ENCODE data around the gene TIAL1.

The TIAL1 gene

GRCh38 chr10:119526621-119527592, 69.9 kb downstream of the TIAL1 start:
- DNase-seq: no peak

- DNase-seq: no peak
Measured at GRCh38 chr10:119526149-119526548, 70.6 kb downstream of the TIAL1 start.

- no peak for DNase-seq
Measured at GRCh38 chr10:119525116-119525515, 71.6 kb downstream of the TIAL1 start.

- DNase-seq: no peak
Measured at GRCh38 chr10:119524720-119525070, 72.1 kb downstream of the TIAL1 start.

- DNase-seq: no peak
Measured at GRCh38 chr10:119523895-119524719, 72.7 kb downstream of the TIAL1 start.

Data from NCI-H2227 treated with DMSO at 0.1 percent for 48 hours (cell line).